ENCODE results near the gene CCDC73.

Gene CCDC73

DNA sequence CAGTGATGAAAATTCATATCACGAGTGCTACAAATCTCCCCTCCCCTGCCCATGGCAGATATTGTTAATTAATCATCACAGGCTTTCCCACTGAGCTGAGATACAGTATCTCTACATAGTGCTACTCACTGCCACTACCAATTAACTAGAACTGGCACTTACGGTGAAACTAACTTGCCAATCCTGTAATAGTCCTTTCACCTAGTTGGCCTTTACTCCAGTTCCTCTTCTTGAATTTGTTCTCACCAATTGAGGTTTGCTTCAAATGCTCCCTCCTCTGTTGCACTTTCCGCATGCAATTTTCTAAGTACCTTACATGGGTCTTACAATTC is 23.4 kb upstream of the CCDC73 start:
- POLR2A ChIA-PET = no interaction called here
- TF ChIP-seq, protein P1, sequence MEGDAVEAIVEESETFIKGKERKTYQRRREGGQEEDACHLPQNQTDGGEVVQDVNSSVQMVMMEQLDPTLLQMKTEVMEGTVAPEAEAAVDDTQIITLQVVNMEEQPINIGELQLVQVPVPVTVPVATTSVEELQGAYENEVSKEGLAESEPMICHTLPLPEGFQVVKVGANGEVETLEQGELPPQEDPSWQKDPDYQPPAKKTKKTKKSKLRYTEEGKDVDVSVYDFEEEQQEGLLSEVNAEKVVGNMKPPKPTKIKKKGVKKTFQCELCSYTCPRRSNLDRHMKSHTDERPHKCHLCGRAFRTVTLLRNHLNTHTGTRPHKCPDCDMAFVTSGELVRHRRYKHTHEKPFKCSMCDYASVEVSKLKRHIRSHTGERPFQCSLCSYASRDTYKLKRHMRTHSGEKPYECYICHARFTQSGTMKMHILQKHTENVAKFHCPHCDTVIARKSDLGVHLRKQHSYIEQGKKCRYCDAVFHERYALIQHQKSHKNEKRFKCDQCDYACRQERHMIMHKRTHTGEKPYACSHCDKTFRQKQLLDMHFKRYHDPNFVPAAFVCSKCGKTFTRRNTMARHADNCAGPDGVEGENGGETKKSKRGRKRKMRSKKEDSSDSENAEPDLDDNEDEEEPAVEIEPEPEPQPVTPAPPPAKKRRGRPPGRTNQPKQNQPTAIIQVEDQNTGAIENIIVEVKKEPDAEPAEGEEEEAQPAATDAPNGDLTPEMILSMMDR (IDR thresholded peaks at IDR 0.05; ENCODE audit: insufficient read depth, low read length, missing control alignments) = no peak
- DNase-seq (ENCODE audit: low read depth, low spot score) = no peak
- H3K4me3 ChIP-seq (ENCODE audit: low read depth, low read length) = no peak overlapping the region
- CTCF ChIA-PET = interaction anchor here (1.0 kb wide), 1 partner anchor 9 kb away, joined by 3 read pairs; no protein-coding TSS in a partner anchor

DNA sequence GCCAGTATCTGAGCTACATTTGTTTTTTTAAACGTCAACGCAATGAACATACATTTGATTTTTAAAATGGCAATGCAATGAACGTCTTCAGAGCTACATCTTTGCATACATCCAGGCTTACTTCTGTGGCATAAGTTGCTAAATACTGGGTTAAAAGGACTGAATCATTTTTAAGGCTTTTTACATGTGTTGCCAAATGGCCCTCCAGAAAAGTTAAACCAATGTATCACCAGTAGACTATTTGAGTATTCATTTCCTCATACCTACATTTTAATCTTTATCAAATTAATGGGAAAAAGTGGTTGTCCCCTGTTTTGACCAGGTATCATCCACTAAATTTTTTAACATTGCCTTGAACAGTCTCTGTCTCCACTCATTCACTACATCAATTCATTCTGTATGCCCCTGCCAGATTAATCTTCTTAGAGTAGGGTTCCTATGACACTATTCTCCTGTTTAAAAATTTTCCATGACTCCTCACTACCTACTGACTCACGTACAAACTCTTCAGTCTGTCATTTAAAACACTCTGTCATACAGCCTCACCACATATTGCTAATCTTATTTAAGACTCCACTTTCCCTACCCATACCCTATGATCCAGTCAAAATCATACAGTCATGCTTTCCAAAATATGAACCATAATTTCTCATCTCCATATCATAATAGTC is 22.9 kb upstream of the CCDC73 start:
- POLR2A ChIA-PET = no interaction called here
- TF ChIP-seq, protein P1 (IDR thresholded peaks at IDR 0.05; ENCODE audit: insufficient read depth, low read length, missing control alignments) = no peak
- H3K4me3 ChIP-seq (ENCODE audit: low read depth, low read length) = no peak overlapping the region
- no peak for DNase-seq (ENCODE audit: low read depth, low spot score)
- CTCF ChIA-PET = interaction anchor here (1.0 to 1.4 kb wide), 2 partner anchors 8 to 25 kb away, joined by 3 to 4 read pairs; no protein-coding TSS in a partner anchor

DNA sequence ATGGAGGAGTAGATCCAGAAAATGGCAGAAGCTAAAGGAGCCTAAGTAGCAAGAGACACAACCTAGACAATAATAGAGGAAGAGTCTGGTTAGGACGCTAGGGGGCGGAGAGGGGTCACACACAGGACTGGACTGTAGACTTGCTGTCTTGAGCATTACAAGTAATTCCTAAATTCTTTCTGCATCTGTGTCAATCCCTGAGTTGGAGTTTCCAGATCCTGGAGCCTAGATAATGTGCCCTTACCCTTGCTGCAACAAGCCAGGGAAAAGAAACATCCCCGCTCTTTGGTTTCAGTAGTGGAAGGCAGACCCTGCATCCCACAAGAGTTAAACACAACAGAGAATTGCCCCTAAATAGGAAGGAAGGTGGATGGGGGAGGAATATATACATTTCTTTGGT is 14.9 kb upstream of the CCDC73 start:
- CTCF ChIA-PET = interaction anchor here (0.6 to 2.6 kb wide), 19 partner anchors 9 to 485 kb away, joined by 3 to 18 read pairs (median 4); partner anchors contain the start of gene CCDC73
- H3K4me3 ChIP-seq (ENCODE audit: low read depth, low read length) = no peak overlapping the region
- TF ChIP-seq, protein P1 (IDR thresholded peaks at IDR 0.05; ENCODE audit: insufficient read depth, low read length, missing control alignments) = peak; percentile 81
- POLR2A ChIA-PET = no interaction called here
- peak; percentile 24 for DNase-seq (ENCODE audit: low read depth, low spot score)

DNA sequence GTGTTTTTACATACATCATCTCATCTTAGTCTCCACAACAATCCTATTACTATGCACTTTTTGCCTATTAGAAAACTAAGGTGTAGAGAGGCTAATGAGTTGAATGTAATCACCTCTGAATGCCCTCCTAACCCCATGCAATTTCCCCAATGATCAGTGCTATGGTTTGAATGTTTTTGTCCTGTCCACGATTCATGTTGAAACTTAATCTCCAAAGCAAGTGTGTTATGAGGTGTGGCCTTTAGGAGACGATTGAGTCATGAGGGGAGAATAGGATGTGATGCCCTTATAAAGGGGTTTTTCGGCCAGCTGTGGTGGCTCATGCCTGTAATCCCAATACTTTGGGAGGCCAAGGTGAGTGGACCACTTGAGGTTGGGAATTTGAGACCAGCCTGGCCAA is 2.0 kb upstream of the CCDC73 start:
- CTCF ChIA-PET = interaction anchor here (0.9 to 2.2 kb wide), 2 partner anchors 13 to 473 kb away, joined by 4 to 8 read pairs; no protein-coding TSS in a partner anchor
- TF ChIP-seq, protein P1 (IDR thresholded peaks at IDR 0.05; ENCODE audit: insufficient read depth, low read length, missing control alignments) = no peak
- POLR2A ChIA-PET = no interaction called here
- DNase-seq (ENCODE audit: low read depth, low spot score) = no peak
- H3K4me3 ChIP-seq (ENCODE audit: low read depth, low read length) = no peak overlapping the region

DNA sequence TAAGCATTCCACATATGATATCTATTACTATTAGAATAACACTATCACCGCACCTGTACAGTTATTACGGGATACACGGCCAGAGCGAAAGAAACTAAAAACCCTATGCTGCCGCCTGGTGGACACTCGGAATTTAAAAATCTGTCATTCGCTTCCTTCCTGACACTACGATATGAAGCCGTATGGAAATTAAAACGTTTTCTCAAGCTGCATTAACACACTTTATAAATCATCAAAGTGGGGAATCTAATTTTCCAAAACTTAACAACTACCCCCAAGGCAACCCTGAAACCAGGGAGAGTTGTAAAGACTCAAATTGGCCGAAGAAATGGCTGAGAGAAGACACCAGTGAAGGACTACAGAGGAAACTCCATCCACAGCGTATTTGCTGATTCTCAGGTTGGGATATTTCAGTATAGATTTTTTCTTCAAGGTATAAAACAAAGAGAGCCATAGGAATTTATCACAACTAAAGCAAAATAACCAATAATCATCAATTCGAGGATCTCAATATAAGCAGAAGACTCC is 1.4 kb downstream of the CCDC73 start:
- POLR2A ChIA-PET = no interaction called here

More for the DNA sequence above, 1.4 kb downstream of the CCDC73 start:
- CTCF ChIA-PET = interaction anchor here (0.7 to 3.6 kb wide), 14 partner anchors 13 to 469 kb away, joined by 3 to 59 read pairs (median 4); no protein-coding TSS in a partner anchor
- no peak overlapping the region for H3K4me3 ChIP-seq (ENCODE audit: low read depth, low read length)
- no peak for DNase-seq (ENCODE audit: low read depth, low spot score)
- TF ChIP-seq, protein P1 (IDR thresholded peaks at IDR 0.05; ENCODE audit: insufficient read depth, low read length, missing control alignments) = peak; percentile 51
